HL-60 (cell line): ENCODE data around the gene PADI2.

Experiments used
- POLR2AphosphoS5 ChIP-seq: IDR thresholded peaks from 2 replicates; pipeline ENCODE4 v1.6.1; 2012; ENCODE audit warnings: low read depth
- TF ChIP-seq, protein P1 (sequence below): IDR thresholded peaks from one replicate; pipeline ENCODE4 v1.5.1; 2011; ENCODE audit warnings: low read length, control low read depth, inconsistent platforms; ENCODE audit not compliant: insufficient read depth
- TF ChIP-seq, protein P2 (sequence below): IDR thresholded peaks from 2 replicates; pipeline ENCODE4 v1.6.1; 2012; ENCODE audit warnings: low read depth; ENCODE audit not compliant: insufficient replicate concordance

DNA sequence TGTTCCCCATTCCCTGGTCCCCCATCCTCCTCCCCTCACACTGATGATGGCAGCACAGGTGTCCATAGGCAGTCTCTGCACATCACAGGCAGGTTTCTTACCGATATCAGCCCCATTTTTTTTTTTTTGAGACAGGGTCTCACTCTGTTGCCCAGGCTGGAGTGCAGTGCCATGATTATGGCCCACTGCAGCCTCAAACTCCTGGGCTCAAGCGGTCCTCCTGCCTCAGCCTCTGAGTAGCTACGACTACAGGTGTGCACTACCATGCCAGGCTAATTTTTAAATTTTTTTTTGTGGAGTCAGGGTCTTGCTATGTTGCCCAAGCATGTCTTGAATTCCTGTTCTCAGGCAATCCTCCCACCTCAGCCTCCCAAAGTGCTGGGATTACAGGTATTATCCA is 36.5 kb downstream of the PADI2 start:
- TF ChIP-seq, protein P1, sequence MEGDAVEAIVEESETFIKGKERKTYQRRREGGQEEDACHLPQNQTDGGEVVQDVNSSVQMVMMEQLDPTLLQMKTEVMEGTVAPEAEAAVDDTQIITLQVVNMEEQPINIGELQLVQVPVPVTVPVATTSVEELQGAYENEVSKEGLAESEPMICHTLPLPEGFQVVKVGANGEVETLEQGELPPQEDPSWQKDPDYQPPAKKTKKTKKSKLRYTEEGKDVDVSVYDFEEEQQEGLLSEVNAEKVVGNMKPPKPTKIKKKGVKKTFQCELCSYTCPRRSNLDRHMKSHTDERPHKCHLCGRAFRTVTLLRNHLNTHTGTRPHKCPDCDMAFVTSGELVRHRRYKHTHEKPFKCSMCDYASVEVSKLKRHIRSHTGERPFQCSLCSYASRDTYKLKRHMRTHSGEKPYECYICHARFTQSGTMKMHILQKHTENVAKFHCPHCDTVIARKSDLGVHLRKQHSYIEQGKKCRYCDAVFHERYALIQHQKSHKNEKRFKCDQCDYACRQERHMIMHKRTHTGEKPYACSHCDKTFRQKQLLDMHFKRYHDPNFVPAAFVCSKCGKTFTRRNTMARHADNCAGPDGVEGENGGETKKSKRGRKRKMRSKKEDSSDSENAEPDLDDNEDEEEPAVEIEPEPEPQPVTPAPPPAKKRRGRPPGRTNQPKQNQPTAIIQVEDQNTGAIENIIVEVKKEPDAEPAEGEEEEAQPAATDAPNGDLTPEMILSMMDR: no peak
- TF ChIP-seq POLR2AphosphoS5: no peak
- TF ChIP-seq, protein P2, sequence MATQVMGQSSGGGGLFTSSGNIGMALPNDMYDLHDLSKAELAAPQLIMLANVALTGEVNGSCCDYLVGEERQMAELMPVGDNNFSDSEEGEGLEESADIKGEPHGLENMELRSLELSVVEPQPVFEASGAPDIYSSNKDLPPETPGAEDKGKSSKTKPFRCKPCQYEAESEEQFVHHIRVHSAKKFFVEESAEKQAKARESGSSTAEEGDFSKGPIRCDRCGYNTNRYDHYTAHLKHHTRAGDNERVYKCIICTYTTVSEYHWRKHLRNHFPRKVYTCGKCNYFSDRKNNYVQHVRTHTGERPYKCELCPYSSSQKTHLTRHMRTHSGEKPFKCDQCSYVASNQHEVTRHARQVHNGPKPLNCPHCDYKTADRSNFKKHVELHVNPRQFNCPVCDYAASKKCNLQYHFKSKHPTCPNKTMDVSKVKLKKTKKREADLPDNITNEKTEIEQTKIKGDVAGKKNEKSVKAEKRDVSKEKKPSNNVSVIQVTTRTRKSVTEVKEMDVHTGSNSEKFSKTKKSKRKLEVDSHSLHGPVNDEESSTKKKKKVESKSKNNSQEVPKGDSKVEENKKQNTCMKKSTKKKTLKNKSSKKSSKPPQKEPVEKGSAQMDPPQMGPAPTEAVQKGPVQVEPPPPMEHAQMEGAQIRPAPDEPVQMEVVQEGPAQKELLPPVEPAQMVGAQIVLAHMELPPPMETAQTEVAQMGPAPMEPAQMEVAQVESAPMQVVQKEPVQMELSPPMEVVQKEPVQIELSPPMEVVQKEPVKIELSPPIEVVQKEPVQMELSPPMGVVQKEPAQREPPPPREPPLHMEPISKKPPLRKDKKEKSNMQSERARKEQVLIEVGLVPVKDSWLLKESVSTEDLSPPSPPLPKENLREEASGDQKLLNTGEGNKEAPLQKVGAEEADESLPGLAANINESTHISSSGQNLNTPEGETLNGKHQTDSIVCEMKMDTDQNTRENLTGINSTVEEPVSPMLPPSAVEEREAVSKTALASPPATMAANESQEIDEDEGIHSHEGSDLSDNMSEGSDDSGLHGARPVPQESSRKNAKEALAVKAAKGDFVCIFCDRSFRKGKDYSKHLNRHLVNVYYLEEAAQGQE: no peak
